Left forelimb (tissue), 1 donor: ENCODE results near the gene HYDIN.

ENCODE experiments used
- DNase-seq: peaks from one replicate; pipeline ENCODE4 v3.0.0-alpha.2; 2018; ENCODE audit warnings: low spot score

HYDIN gene

DNA sequence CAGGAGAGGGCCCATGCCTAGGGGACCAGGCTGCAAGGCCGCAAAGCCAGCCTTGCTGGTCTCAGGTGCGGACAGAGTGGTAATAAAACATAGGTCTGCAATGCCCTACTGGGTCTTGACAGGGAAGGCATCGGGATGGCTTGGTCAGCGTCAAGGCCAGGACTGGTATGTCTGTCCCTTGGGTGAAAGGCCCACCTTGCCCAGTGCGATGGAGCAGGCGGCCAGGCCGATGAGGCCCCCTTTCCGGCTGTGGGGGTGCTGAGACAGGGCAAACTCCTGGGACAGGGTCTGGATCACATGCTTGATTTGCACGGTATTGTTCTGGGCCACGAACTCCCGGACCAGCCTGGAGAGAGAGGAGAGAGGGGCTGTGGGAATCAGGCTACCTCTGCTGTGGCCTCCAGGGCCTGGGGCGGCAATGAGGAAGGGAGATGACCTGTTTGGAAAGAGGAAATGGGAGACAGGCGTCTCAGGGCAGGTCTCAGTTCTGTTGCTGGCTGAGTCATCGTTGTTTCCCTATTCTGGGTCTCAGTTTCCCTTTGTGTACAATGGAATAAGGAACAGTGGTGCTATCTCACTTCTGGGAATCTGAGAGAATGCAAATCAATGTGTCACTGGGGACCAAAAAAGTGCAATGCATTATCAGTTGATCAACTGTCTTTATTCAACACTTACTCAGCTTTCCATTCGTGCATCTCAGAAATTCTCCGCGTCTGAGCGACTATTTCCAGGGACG lies 444.3 kb downstream of the HYDIN start:
- DNase-seq = no peak

DNA sequence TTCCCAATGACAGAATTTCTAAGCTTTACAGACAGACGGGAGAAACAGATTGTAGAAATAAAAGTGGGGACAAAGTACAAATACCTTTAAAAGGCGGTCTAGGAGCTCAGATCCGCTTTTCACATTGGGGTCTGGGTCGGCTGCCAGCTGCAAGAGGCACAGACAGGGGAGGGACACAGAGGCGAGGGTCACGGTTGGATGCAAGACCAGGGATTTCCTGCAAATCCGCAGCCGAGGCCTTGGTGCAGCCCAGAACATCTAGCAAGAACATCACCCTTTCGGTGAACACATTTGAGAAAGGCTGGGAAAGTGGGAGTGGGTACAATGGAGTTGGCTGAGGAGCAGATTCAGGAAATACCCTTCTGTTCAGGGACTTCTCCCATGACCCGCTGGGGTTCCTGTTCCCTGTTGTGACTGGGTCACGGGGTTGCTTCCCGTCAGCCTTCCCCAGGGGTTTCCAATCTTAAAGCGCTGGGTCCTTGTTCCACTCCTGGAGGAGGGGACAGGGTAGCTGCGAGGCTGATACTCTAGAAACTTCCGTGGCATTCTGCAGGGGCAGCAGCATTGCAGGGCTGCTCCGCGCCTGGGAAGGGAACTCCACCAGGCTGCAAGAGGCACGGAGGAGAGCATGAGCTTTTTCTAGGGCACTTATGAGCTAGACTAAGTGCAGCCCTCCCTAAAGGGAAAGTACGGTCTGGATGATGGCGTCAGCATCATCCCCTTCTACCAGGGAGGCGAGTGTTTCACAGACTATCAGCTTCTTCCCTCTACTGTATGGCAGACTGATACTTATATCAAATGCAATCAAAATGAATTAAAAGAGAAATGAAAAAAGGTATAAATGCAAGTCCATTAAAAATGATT lies 445.6 kb downstream of the HYDIN start:
- no peak for DNase-seq

DNA sequence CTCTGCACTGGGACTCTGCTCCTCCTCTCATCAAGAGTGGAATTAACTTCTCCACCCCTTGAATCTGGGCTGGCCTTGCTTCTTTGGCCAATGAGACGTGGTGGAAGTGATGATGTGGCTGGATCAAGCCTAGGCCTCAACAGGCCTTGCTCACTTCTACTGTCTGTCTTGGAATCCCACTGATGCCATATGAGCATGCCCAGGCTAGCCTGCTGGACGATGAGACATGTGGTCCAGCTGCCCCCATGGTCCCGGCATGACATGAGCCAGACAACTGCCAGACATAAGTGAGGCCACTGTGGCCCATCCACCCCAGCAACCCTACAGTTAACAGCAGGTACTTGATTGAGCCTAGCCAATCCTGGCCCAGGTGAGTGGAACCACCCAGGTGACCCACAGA lies 448.3 kb downstream of the HYDIN start:
- no peak for DNase-seq

DNA sequence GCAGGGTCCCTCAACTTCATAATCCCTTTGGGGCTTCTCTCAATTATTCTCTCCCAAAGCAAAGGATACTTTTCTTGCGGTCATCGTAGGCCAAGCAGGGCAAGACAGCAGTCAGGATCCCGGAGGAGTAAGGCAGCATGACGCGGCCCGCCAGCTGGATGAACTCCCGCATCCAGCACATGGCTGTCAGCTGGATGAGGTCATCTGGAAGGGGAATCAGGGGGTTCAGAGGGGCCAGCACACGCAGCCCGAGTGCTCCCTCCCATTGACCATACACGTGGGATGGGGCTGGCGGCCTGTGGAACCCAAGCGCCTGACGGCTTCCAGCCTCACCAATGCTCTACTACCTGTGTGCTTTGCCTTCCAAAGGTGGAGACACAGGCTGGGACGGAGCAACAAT lies 448.7 kb downstream of the HYDIN start:
- no peak for DNase-seq

DNA sequence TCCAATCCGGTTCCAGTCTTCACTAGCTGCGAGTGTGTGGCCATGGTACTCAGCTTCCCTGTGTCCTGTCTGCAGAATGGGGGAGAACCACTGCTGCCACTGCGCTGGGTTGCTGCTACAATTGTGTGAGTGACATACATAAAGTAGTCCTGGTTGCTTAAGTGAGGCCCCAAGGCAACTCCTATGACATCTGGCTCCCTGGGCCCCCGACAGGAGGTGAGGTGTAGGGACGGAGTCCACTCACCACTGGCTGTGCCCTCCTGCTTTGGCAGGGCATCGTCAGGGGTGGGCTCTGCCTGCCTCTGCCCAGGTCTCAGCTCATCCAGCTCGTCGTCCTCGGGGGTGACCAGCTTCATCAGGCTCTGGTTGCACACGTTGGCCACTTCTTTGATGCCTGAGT lies 450.0 kb downstream of the HYDIN start:
- DNase-seq = no peak

DNA sequence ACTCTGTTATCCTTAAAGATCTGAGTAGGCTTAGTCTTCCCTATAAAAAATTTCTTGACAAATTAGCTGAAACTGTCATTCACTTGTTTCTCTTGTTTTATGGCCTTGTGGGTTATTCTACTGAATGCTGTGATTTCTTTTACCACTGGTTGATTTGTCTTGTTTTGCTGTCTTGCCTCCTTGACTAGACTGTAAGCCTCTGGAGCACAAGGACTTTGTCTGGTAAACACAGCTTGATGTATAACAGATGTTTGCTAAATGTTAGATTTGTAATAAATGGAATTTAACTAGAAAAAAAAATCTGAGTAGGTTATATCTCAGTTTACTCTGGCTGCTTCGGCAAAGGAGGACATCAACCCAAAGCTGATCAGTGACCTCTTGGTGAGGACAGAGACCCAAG lies 451.2 kb downstream of the HYDIN start:
- DNase-seq = no peak

DNA sequence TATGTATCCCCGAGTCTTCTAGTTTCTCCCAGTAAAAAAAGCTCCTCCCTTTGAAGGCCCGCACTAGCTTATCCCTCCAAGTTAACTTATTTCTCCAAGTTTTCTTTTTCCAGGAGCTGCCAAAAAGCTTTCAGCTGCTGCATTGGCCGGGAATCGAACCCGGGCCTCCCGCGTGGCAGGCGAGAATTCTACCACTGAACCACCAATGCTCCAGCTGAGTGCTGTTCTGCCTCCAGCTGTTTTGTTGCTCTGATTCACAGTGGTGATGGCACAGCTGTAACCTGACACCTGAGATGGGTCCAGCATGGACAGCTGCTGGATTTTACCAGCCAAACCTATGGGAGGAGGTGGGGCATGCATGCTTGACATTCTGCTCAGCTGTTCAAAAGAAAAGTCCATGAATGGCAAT lies 451.6 kb downstream of the HYDIN start:
- peak; percentile 94 for DNase-seq

DNA sequence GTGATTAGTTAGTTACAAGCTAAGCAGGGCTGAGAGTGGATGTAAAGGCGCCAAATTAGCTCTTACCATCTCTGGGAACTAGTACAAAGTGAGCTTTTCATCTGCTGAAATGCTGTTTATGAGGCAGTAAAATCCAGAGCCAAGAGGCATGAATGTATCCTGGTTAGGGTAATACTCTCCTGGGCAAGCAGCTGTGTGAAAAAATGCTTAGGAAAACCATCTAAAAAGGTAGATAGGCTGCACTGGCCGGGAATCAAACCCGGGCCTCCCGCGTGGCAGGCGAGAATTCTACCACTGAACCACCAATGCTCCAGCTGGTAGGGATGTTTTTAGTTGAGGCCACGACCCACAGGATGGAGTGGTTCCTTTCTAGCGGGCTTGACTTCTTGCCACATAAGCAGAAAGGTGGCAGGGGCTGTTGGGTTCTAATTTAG lies 452.5 kb downstream of the HYDIN start:
- DNase-seq = no peak

DNA sequence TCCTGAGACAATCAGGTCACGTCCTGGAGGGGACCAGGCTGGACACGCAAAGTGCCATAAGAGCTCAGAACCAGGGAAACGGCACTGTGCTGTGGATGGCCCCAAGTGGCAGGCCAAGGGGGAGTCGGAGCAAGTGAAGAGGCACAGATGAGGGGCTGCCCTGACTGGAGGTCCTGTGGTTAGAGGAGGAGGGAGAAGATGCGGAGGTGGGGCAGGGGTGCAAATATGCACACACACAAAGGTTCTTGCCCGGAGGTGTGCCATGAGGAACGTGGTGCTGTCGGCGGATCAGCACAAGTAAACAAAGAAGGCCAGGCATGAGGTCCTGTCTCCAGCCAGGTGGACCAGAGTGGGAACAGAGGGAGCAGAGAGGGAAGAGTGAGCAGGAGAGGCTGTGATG lies 453.0 kb downstream of the HYDIN start:
- no peak for DNase-seq

DNA sequence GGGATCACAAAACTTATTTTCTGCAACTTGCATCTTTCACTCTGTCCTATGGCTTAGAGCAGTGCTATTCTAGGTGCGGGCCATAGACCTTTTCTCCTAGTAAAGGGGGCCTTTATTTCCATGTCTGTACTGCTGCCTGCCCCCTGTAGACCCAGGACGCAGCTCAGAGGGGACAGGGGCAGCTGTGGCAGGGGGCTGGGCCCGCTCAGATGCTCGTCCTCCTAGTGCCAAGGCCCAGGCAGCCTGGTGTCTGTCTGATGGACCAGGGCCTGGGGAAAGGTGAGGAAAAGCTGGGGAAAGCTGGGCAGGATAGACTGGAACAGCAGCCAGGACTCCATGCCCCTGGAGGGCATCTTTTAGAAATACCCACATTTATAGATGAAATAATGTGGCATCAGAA lies 455.1 kb downstream of the HYDIN start:
- DNase-seq = no peak

DNA sequence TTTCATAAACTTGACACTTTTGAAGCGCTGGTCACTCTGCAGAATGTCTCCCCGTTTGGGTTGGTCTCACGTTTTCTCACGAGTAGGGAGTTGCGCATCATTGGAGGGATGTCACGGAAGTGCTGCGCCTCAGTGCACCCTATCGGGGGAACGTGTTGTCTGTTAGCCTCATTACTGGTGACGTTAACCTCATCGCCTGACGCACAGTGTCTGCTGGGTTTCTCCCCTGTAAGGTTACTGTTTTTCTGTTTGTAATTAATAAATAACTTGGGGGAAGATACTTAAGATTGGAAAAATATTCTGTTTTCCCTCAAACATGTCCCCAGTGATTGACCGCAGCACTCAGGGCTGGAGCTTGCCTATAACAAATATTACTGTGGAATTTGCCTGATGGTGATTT lies 456.3 kb downstream of the HYDIN start:
- DNase-seq = no peak

DNA sequence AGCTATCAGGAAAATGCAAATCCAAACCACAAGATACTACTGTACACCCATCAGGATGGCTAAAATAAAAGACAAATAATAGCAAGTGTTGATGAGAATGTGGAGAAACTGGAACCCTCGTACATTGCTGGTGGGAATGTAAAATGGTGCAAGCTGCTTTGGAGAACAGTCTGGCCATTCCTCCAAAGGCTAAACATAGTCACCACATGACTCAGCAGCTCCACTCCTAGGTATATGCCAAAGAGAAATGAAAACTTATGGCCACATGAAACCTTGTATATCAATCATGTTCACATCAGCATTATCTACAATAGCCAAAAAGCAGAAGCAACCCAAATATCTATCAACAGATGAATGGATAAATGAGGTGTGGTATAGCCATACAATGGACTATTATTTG lies 458.0 kb downstream of the HYDIN start:
- no peak for DNase-seq

DNA sequence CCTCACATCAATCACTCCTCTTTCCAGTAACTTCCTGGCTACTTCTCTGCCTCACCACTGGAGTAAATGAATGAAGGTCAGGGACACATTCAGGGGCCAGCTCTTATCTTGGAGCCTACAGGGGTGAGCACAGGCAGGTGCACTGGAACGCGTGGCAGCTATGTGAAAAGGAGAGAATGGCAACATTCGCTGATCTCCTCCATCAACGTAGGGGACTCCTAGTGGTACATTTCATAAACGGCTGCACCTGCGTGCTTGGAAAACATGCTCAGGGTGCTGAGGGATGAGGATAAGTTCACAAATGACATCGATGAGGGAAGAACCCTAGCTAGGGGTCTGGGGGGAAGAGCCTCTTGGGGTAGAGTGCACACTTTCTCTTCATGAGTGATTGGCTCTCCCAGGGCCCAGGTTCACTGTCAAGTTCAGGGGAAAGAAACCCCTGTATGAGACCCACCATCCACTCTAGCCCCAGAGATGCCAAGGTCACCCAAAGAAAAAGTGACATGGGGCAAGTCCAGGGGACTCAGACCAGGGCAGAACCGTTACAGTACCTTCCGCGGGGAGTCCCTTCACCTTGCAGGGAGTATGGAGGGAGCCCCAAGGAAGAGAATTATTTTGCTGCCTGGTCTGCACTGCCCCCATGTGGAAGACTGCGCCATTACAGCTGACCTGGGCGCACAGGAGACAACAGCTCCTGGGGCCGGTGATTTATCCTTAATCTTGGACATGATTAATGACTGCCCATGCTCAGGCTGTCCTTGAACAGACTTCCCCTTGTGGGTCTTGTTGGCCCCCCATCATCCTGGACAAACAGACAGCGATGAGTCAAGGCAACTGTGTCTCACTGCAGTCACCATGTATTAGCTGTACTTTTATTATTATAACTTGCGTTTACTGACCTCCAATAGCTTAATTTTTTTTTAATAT lies 459.6 kb downstream of the HYDIN start:
- DNase-seq = no peak

DNA sequence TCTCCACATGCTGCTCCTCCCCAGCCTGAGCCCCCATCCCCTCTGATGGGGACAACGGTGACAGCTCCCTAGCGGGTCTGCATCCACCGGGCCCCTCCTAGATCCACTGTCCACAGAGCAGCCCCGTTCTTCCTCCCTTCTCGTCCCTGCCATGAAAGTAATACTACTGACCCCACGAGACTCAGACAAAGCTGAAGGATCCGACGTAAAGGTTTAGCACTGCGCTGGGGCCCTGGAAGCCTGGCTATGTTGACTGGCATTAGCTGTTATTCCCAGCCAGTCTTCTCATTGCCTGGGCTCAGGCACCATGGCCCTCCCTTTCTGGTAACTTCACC lies 460.3 kb downstream of the HYDIN start:
- DNase-seq = no peak

DNA sequence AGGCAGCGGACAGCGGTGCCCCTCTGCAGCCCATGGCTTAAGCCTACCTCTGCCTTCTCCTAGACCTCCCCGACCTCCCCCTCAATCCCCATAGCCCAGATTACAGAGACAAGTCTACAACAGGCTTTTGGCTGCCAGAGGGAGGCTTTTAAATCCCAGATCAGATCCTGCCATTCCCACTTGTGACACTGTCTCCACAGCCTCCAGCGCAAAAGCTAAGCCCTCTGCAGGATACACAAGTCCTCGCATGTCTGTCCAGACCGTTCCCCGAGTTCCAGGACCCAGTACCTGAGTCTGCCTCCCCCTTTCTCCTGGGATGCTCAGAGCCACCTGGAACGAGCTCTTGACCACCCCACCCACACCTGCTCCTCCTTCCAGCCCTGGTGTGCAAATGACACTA lies 460.8 kb downstream of the HYDIN start:
- no peak for DNase-seq

DNA sequence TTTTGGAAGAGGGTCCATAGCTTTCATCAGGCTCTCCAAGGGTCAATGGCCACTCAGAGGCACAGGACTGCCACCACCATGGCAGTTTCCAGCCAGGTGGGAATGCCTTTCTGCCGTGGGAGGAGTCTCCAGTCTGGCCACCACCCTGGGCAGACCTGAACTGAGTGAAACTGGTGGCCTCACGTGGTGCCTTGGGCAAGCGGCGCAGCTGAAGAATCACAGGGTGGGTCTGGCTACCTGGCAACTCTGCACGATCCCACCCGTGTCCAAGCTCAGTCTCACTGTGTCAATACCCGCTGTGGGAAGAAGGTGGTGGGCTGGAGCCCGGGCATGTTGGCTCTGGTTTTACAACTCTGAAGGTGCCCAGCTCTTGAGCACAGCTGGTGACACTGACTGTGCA lies 461.4 kb downstream of the HYDIN start:
- no peak for DNase-seq

DNA sequence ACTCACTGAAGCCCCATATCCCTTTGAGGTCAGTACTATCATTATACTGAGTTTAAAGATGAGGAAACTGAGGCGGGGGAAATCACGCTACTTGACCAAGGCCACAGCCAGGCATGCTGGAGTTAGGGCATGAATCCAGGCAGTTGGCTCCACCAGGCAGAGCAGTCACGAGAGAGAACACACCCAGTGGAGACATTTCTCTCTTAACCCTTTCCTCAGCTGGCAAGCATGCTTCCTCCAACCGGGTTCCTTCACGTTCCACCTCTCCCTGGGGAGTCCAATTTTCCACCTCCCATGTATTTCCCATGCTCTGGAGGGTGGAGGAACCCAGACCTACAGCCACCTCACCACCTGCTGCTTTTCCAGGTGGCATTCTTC lies 462.3 kb downstream of the HYDIN start:
- no peak for DNase-seq

DNA sequence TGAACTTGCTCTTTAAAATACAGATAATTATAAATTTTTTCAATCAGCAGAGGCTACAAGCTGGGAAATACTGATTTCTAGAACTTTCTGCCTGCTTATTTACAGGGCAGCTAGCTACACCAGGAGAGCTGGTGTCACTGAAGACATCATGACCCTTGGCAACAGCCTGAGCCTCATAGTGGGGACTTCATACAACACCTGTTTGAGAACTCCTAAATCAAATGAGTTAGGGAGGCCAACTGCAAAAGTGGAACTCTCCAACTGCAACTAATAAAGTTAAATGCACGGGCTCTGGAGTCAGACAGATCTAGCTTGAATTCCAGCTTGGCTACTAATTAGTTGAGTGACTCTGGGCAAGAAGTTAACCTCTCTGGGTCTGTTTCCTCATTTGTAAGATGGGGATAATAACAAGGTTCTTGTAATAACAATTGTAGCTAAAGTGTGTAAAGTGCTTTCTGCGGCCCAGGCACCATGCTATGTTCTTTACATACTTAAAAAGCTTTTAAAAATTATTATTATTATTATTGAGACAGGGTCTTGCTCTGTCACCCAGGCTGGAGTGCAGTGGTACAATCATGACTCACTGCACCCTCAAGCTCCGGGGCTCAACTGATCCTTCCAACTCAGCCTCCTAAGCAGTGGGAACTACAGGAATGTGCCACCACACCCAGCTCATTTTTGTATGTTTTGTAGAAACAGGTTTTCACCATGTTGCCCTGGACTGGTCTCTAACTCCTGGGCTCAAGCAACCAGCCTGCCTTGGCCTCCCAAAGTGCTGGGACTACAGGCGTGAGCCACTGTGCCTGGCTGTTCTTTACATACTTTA lies 462.9 kb downstream of the HYDIN start:
- DNase-seq = no peak

DNA sequence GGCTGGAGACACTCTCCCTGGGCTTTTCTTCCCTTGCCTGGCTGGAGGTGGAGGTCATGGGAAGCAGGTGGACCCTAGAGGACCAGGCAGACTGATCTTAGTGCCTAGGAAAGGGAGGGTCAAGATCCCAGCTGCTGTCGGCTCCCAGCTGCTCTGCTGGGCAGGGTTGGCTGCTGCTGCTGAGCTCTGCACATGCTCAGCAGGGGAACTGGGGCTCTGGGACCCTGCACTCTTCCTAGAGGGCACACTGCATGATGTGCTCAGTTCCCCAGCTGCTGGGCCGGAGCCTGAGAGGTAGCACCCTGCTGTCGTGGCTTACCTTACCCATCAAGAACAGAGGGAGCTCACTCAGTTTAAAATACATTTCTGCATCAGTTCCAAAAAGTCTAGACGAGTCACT lies 463.9 kb downstream of the HYDIN start:
- no peak for DNase-seq

DNA sequence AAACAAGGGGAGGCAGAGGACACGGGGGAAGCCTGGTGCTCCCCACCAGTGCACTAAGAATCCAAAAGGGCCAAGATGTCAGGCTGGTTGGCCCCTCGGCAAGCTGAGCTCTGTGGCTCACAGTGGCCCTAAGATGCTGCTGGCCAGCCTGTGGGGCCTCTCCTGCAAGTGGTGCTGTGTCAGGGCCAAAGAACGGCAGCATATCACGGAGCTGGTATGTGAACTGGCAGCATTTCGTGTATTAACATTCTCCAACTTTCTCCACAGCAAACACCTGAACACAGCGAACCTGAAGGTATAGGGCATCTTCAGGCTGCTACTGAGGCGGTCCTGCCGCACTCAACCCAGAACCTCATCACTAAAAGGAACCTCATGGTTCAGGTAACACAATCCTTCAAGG lies 464.3 kb downstream of the HYDIN start:
- no peak for DNase-seq

DNA sequence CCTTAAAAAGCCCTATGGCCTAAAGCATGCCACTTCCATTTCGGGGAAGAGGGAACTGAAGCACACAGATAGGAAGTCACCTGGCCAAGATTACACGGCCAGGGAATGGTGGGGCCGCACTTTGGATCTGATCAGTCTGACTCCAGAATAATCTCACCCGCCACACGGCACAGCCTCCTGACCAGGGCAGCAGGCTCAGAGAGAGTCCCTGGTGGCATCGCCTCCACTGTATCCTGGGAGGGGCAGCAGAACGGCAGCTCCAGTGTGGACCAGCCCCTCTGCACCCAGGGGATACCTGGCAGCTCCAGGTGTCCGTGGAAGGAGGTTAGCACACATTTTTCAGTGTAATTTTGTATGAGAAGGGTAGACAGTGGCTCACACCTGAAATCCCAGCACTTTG lies 465.0 kb downstream of the HYDIN start:
- no peak for DNase-seq

DNA sequence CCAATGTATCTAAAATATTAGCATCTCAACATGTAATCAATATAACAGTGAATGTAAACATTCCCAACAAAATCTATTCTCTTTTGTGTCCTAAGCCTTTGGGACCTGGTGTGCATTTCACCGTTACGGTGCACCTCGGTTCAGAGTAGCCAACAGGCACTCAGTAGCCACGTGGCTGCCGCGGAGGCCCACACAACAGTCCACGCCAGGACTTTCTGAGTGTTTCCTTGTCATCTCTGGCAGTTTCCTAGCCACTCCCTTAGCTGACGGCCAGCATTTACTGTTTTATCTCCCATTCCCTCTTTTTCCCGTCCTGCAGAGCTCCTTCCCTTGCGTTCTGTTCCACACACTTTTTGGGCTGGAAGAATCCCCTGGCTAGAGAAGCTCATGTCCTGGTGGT lies 465.9 kb downstream of the HYDIN start:
- DNase-seq = no peak
